IMR-90 (cell line): Measurements from ENCODE around the gene ABCG4. TPM values are rescaled to one million over a fixed set of nuclear protein-coding genes. Genes with fewer than 3 reads are reported as not detected.

ENCODE experiments used
- ATAC-seq: fragments of 200-7000 bp; cut with Tn5 transposase; 2 replicates; pipeline ENCODE4 v1.9.1; 2020; ENCODE audit warnings: low read depth, mild to moderate bottlenecking, moderate library complexity
- BruUV-seq: library from RNA; stranded (reverse); fragments of 400-500 nt; replicated peaks from 2 replicates; lab custom pipeline; 2021; lab: Mats Ljungman, UMichigan
- CTCF ChIA-PET: fragments of 300-600 bp; formaldehyde crosslinking; extraction: SDS; loops from one replicate; lab custom pipeline; 2021; ENCODE audit warnings: antibody characterized with exemption; lab: Yijun Ruan, JAX
- POLR2A ChIA-PET: fragments of 300-600 bp; sonication (Branson Sonifier 250); formaldehyde crosslinking; loops from one replicate; lab custom pipeline; 2022; ENCODE audit warnings: antibody characterized with exemption; ENCODE audit not compliant: unreplicated experiment; lab: Charles Lee
- DNase-seq: peaks from one replicate; pipeline ENCODE4 v3.0.0; 2013
- H2AFZ ChIP-seq: replicated peaks from 2 replicates; pipeline ENCODE3; 2013; ENCODE audit warnings: low read length, mild to moderate bottlenecking; ENCODE audit not compliant: poor library complexity
- H2AK5ac ChIP-seq: 2 replicates; pipeline ENCODE4 v1.6.1; 2013; ENCODE audit warnings: low read depth, low read length, inconsistent platforms
- H2AK9ac ChIP-seq: replicated peaks from 2 replicates; pipeline ENCODE3; 2013; ENCODE audit warnings: mild to moderate bottlenecking, low read depth, low read length, moderate library complexity; ENCODE audit not compliant: poor library complexity
- H2BK120ac ChIP-seq: 2 replicates; pipeline ENCODE4 v1.6.1; 2013; ENCODE audit warnings: low read depth, low read length, inconsistent platforms
- H2BK15ac ChIP-seq: 3 replicates; pipeline ENCODE4 v1.6.1; 2013; ENCODE audit warnings: low read depth, low read length, inconsistent platforms
- H2BK20ac ChIP-seq: 2 replicates; pipeline ENCODE4 v1.6.1; 2013; ENCODE audit warnings: low read depth, mild to moderate bottlenecking, inconsistent platforms, low read length, moderate library complexity
- H2BK5ac ChIP-seq: 2 replicates; pipeline ENCODE4 v1.6.1; 2013; ENCODE audit warnings: mild to moderate bottlenecking, low read depth, low read length, inconsistent platforms; ENCODE audit not compliant: poor library complexity, severe bottlenecking
- H3K14ac ChIP-seq: replicated peaks from 2 replicates; pipeline ENCODE4 v1.6.1; 2013; ENCODE audit warnings: low read depth, low read length, inconsistent platforms
- H3K18ac ChIP-seq: 2 replicates; pipeline ENCODE4 v1.6.1; 2013; ENCODE audit warnings: low read depth, low read length, control low read depth
- H3K23ac ChIP-seq: 2 replicates; pipeline ENCODE4 v1.6.1; 2013; ENCODE audit warnings: low read depth, low read length, inconsistent platforms
- H3K27ac ChIP-seq: 2 replicates; pipeline ENCODE4 v1.5.1; 2013; ENCODE audit warnings: mild to moderate bottlenecking, control low read depth, low read length; ENCODE audit not compliant: insufficient read depth
- H3K27me3 ChIP-seq: 2 replicates; pipeline ENCODE4 v1.6.1; 2013; ENCODE audit warnings: low read length; ENCODE audit not compliant: control insufficient read depth, insufficient read depth
- H3K36me3 ChIP-seq: 2 replicates; pipeline ENCODE4 v1.6.1; 2013; ENCODE audit warnings: low read length, mixed read lengths; ENCODE audit not compliant: control insufficient read depth, insufficient read depth
- H3K4ac ChIP-seq: 2 replicates; pipeline ENCODE4 v1.6.1; 2013; ENCODE audit warnings: low read depth, low read length, inconsistent platforms
- H3K4me1 ChIP-seq: 2 replicates; pipeline ENCODE4 v1.6.1; 2013; ENCODE audit warnings: low read length, mixed read lengths; ENCODE audit not compliant: control insufficient read depth, insufficient read depth
- H3K4me2 ChIP-seq: 2 replicates; pipeline ENCODE4 v1.6.1; 2013; ENCODE audit warnings: low read depth, mild to moderate bottlenecking, control low read depth, low read length, moderate library complexity
- H3K4me3 ChIP-seq: 2 replicates; pipeline ENCODE4 v1.5.1; 2013; ENCODE audit warnings: low read depth, mild to moderate bottlenecking, control low read depth, low read length, moderate library complexity; ENCODE audit not compliant: insufficient read depth
- H3K56ac ChIP-seq: 2 replicates; pipeline ENCODE4 v1.6.1; 2013; ENCODE audit warnings: low read length, inconsistent platforms; ENCODE audit not compliant: insufficient read depth; ENCODE audit errors: extremely low read depth
- H3K79me1 ChIP-seq, 2 experiments: 2 replicates each; pipeline ENCODE4 v1.6.1; 2013; ENCODE audit warnings: low read length in 2 of 2, inconsistent platforms in 1 of 2, low read depth in 1 of 2
- H3K9ac ChIP-seq: 2 replicates; pipeline ENCODE4 v1.6.1; 2013; ENCODE audit warnings: low read depth, low read length, control low read depth
- H3K9me1 ChIP-seq: 2 replicates; pipeline ENCODE4 v1.6.1; 2013; ENCODE audit warnings: low read length, inconsistent platforms; ENCODE audit not compliant: insufficient read depth
- H3K9me3 ChIP-seq: 2 replicates; pipeline ENCODE4 v1.6.1; 2013; ENCODE audit warnings: low read length; ENCODE audit not compliant: control insufficient read depth, insufficient read depth
- H4K20me1 ChIP-seq: 2 replicates; pipeline ENCODE4 v1.6.1; 2013; ENCODE audit warnings: low read length, inconsistent platforms; ENCODE audit not compliant: insufficient read depth
- H4K5ac ChIP-seq: 2 replicates; pipeline ENCODE4 v1.6.1; 2013; ENCODE audit warnings: mild to moderate bottlenecking, low read depth, low read length, control low read depth
- H4K8ac ChIP-seq, 2 experiments: 2 replicates each; pipeline ENCODE4 v1.6.1; 2013; ENCODE audit warnings: low read depth in 2 of 2, low read length in 2 of 2, control low read depth in 1 of 2, inconsistent platforms in 1 of 2
- H4K91ac ChIP-seq: 2 replicates; pipeline ENCODE4 v1.6.1; 2013; ENCODE audit warnings: low read depth, low read length, inconsistent platforms; ENCODE audit not compliant: insufficient read depth
- BHLHE40 ChIP-seq: fragments of 150-350 bp; IDR thresholded peaks from 2 replicates; pipeline ENCODE4 v1.6.1; 2016; ENCODE audit warnings: mild to moderate bottlenecking, low read depth, low read length
- CEBPB ChIP-seq: IDR thresholded peaks from 2 replicates; pipeline ENCODE4 v1.6.1; 2012; ENCODE audit warnings: low read depth, low read length, improper control_type of control experiment
- RAD21 ChIP-seq: IDR thresholded peaks from 2 replicates; pipeline ENCODE4 v1.6.1; 2012; ENCODE audit warnings: low read length, improper control_type of control experiment
- RFX5 ChIP-seq: IDR thresholded peaks from 2 replicates; pipeline ENCODE4 v1.8.0; 2012; ENCODE audit warnings: low read depth, mild to moderate bottlenecking, low read length, moderate library complexity
- WGBS, 2 experiments: methylation state at CpG; one replicate each; pipeline versions ENCODE4 v1.1.5 to v1.1.7; 2013; ENCODE audit warnings: missing lambda C conversion rate in 2 of 2; ENCODE audit not compliant: insufficient read length in 1 of 2; ENCODE audit errors: extremely low coverage in 2 of 2; 5-methylcytosine and 5-hydroxymethylcytosine counted together
- dilution Hi-C: fragments of 300-500 bp; cut with HindIII; formaldehyde crosslinking; loops from one replicate; pipeline ENCODE4 v1.14.3; 2018; ENCODE audit warnings: low sequenced_read_pairs; ENCODE audit not compliant: unreplicated experiment
- in situ Hi-C: fragments of 300-500 bp; cut with MboI; formaldehyde crosslinking; loops from 3 replicates; pipeline ENCODE4 v1.14.3; 2019; ENCODE audit warnings: low sequenced_read_pairs, inconsistent platforms, mixed read lengths
- intact Hi-C: fragments of 100-400 bp; cut with micrococcal nuclease; formaldehyde crosslinking; loops from 2 replicates; pipeline ENCODE4 v1.10.0; 2022
- polyA plus RNA-seq, 3 experiments: library from polyadenylated mRNA; depleted of rRNA; stranded (reverse); fragments of >200 nt; gene quantifications; 2 replicates each; pipeline ENCODE4 v1.2.3, GENCODE V29; 2012; ENCODE audit warnings: low replicate concordance in 1 of 3
- total RNA-seq: library from RNA; depleted of rRNA; stranded (reverse); fragments of >200 nt; gene quantifications from 2 replicates; pipeline ENCODE4 v1.2.3, GENCODE V29; 2012
- TF ChIP-seq, protein P1 (sequence below): fragments of 150-350 bp; IDR thresholded peaks from 2 replicates; pipeline ENCODE4 v1.6.1; 2017; ENCODE audit warnings: mild to moderate bottlenecking, antibody characterized with exemption, low read length, low read depth
- TF ChIP-seq, protein P2 (sequence below): conservative IDR thresholded peaks from 2 replicates; pipeline ENCODE4 v1.5.1; 2012; ENCODE audit warnings: mild to moderate bottlenecking, low read depth, low read length, improper control_type of control experiment

The ABCG4 gene
- total and polyA plus RNA-seq, 2 of the 4 experiments (the other 2 are of a cell fraction), result under 0.01 to 0.26 TPM

DNA sequence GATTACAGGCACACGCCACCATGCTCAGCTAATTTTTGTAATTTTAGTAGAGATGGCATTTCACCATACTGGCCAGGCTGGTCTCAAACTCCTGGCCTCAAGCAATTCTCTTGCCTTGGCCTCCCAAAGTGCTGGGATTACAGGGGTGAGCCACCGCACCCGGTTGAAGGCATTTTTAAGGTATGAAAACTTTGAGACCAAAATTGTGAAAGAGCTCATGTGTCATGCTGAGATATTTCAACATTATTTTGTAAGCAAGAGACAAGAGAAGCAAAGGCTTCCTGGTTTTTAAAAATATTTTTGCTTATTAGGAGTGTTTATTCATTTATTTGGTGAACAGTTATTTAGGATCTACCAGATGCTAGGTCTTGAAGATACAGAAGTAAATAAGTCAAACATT is 43.3 kb downstream of the ABCG4 start:
- no peak overlapping the region for H3K56ac ChIP-seq
- no peak overlapping the region for H3K14ac ChIP-seq
- H3K4me1 ChIP-seq, result no peaks in the 10 kb centered on the region
- BruUV-seq, result no TSS peak
- DNase-seq, result no peak
- POLR2A ChIA-PET, result interaction anchor here (0.6 kb wide), 1 partner anchor 71 kb away, joined by 3 read pairs; no protein-coding TSS in a partner anchor
- H3K9me3 ChIP-seq, result no peaks in the 10 kb centered on the region
- no peak overlapping the region for H2BK15ac ChIP-seq
- CTCF ChIA-PET, result interaction anchor here (0.6 to 1.4 kb wide), 2 partner anchors 14 to 22 kb away, joined by 3 to 4 read pairs; partner anchors contain the start of gene CBL
- H3K4me3 ChIP-seq, result no peak overlapping the region
- no peaks in the 10 kb centered on the region for H3K36me3 ChIP-seq
- H3K18ac ChIP-seq, result no peak overlapping the region
- H2BK120ac ChIP-seq, result no peak overlapping the region
- no peak overlapping the region for H2AK9ac ChIP-seq
- no peak overlapping the region for H3K23ac ChIP-seq
- no peak overlapping the region for H3K4me2 ChIP-seq
- H3K27me3 ChIP-seq, result peaks cover 24% of the 10 kb centered on the region
- H3K9ac ChIP-seq, result no peak overlapping the region
- TF ChIP-seq CEBPB, result peak; percentile 50; the same call in 1 of the 2 replicates
- TF ChIP-seq RAD21, result no peak
- TF ChIP-seq, protein P1, sequence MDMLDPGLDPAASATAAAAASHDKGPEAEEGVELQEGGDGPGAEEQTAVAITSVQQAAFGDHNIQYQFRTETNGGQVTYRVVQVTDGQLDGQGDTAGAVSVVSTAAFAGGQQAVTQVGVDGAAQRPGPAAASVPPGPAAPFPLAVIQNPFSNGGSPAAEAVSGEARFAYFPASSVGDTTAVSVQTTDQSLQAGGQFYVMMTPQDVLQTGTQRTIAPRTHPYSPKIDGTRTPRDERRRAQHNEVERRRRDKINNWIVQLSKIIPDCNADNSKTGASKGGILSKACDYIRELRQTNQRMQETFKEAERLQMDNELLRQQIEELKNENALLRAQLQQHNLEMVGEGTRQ, result no peak
- TF ChIP-seq, protein P2, sequence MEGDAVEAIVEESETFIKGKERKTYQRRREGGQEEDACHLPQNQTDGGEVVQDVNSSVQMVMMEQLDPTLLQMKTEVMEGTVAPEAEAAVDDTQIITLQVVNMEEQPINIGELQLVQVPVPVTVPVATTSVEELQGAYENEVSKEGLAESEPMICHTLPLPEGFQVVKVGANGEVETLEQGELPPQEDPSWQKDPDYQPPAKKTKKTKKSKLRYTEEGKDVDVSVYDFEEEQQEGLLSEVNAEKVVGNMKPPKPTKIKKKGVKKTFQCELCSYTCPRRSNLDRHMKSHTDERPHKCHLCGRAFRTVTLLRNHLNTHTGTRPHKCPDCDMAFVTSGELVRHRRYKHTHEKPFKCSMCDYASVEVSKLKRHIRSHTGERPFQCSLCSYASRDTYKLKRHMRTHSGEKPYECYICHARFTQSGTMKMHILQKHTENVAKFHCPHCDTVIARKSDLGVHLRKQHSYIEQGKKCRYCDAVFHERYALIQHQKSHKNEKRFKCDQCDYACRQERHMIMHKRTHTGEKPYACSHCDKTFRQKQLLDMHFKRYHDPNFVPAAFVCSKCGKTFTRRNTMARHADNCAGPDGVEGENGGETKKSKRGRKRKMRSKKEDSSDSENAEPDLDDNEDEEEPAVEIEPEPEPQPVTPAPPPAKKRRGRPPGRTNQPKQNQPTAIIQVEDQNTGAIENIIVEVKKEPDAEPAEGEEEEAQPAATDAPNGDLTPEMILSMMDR, result no peak
- TF ChIP-seq BHLHE40, result no peak
- TF ChIP-seq RFX5, result no peak
- WGBS, 2 experiments, result no CpG with 5 or more reads among the region's 3 CpGs
- H3K79me1 ChIP-seq, result no peaks in the 10 kb centered on the region
- no peak overlapping the region for H4K5ac ChIP-seq
- in situ Hi-C loops (no loop called here), dilution Hi-C loops (no loop called here), intact Hi-C loops (no loop called here)
- H2BK5ac ChIP-seq, result no peak overlapping the region
- no peak overlapping the region for H2AFZ ChIP-seq
- no peak overlapping the region for H4K91ac ChIP-seq
- no peaks in the 10 kb centered on the region; the same call in 1 of the 2 replicates for H3K9me1 ChIP-seq
- H4K8ac ChIP-seq, result no peak overlapping the region
- no peak for ATAC-seq
- no peak overlapping the region for H3K27ac ChIP-seq
- no peak overlapping the region for H2BK20ac ChIP-seq
- no peak overlapping the region for H2AK5ac ChIP-seq
- H4K20me1 ChIP-seq, result no peaks in the 10 kb centered on the region
- no peak overlapping the region for H3K4ac ChIP-seq
